ENCODE results near the gene MAD1L1.
A peak's percentile ranks its signal among the peaks of the same experiment; 100 is the strongest.

MAD1L1 gene

GRCh38 chr7:2241580-2242540 lies 9.1 kb upstream of the MAD1L1 start, which contains the start of the genes MRM2 and NUDT1:
TSS of gene MRM2 (minus strand) at chr7:2242205. CDS start at chr7:2242169, 36 bp downstream.
TSS of gene NUDT1 (plus strand) at chr7:2242226. CDS start at chr7:2244575, 2,349 bp downstream.
- DNase-seq: peak; percentile 89

- no peak for DNase-seq
Observed at GRCh38 chr7:2239242-2239641, 6.5 kb upstream of the MAD1L1 start.

- DNase-seq: no peak
Observed at GRCh38 chr7:2237109-2237602, 4.4 kb upstream of the MAD1L1 start.

- no peak for DNase-seq
Observed at GRCh38 chr7:2233926-2234325, 1.2 kb upstream of the MAD1L1 start.

GRCh38 chr7:2231992-2232765 lies 566 bp downstream of the MAD1L1 start:
- peak; percentile 51 to 58 for DNase-seq

- DNase-seq: no peak
Observed at GRCh38 chr7:2230882-2231281, 1.9 kb downstream of the MAD1L1 start.

- no peak for DNase-seq
Observed at GRCh38 chr7:2230226-2230625, 2.5 kb downstream of the MAD1L1 start.

- DNase-seq: no peak
Observed at GRCh38 chr7:2229467-2229866, 3.3 kb downstream of the MAD1L1 start.

GRCh38 chr7:2228921-2229320 lies 3.8 kb downstream of the MAD1L1 start:
- no peak for DNase-seq

GRCh38 chr7:2227699-2228098 lies 5.0 kb downstream of the MAD1L1 start:
- no peak for DNase-seq

- DNase-seq: no peak
Observed at GRCh38 chr7:2225830-2226229, 6.9 kb downstream of the MAD1L1 start.

GRCh38 chr7:2225336-2225735 lies 7.4 kb downstream of the MAD1L1 start:
- DNase-seq: no peak

- DNase-seq: no peak
Observed at GRCh38 chr7:2224934-2225333, 7.8 kb downstream of the MAD1L1 start.

GRCh38 chr7:2224491-2224928 lies 8.2 kb downstream of the MAD1L1 start:
- DNase-seq: no peak

- no peak for DNase-seq
Observed at GRCh38 chr7:2223321-2223720, 9.4 kb downstream of the MAD1L1 start.

GRCh38 chr7:2222516-2222915 lies 10.2 kb downstream of the MAD1L1 start:
- no peak for DNase-seq

GRCh38 chr7:2220954-2221353 lies 11.8 kb downstream of the MAD1L1 start:
- no peak for DNase-seq

- DNase-seq: no peak
Observed at GRCh38 chr7:2220506-2220905, 12.2 kb downstream of the MAD1L1 start.

GRCh38 chr7:2220030-2220429 lies 12.7 kb downstream of the MAD1L1 start:
- DNase-seq: no peak

- no peak for DNase-seq
Observed at GRCh38 chr7:2219606-2220005, 13.1 kb downstream of the MAD1L1 start.

GRCh38 chr7:2219136-2219535 lies 13.6 kb downstream of the MAD1L1 start:
- no peak for DNase-seq

GRCh38 chr7:2218444-2218785 lies 14.3 kb downstream of the MAD1L1 start:
- no peak for DNase-seq

- no peak for DNase-seq
Observed at GRCh38 chr7:2217716-2218443, 14.9 kb downstream of the MAD1L1 start.
